Stimulated activated CD4-positive, alpha-beta T cell treated with anti-CD3 and anti-CD28 coated beads, Interleukin-1b, Interleukin-23, amount 100 ng/mL, for 24 hours (primary cell): ENCODE data around the gene CCDC28B.
A peak's percentile ranks its signal among the peaks of the same experiment; 100 is the strongest.
"Not testable (repeated sequence)": the region's sequence is repeated elsewhere in the genome, so short reads cannot be mapped to it uniquely, and the experiment has no call there.

ENCODE experiments used
- DNase-seq, 4 experiments: peaks; one replicate each; pipeline ENCODE4 v3.0.0-alpha.2; 2020; ENCODE audit warnings: low read depth in 4 of 4, low spot score in 1 of 4

CCDC28B gene

DNA sequence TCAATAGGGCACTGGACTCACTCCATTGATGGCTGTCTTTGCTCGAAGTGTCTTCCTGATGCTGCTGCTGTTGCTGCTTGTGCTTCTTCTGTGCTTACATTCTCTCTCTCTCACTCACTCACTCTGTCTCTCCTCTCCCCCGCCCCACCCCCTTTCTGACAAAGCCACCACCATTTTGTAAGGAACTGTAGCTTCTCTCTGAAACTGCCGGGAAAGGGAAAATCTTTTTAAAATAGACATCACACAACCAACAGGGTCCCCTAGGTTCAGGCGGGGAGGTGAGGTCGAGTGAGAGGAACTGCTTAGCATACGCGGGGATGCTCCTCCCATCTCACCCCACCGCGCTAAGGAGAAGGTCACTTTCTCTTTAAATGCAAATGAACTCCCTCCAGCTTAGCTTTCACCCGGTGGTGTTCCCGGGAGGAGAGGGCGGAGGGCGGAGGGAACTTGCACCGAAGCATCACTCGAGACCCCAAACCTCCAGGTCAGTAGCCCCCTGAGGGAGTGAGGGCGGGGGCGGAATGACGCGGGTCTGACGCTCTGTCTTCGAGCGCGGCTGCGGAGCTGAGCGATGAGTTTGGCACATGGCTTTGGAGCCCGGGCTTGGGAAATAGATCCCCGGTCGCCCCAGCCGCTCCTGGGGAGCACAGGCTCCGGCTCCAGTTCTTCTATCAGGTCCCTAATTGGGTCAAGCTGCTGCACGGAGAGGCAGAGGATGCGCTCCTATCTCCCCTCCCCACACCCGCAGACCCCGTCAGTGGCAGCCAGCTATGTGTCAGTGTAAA, at the start of gene CCDC28B:
Gene CCDC28B (plus strand): TSS at position 370 of the 785 bp plus-strand sequence. CDS start 1,341 bp downstream, outside the sequence.
- DNase-seq, result peak in 3 of 4 experiments; percentile 26 to 35 (median 30)

DNA sequence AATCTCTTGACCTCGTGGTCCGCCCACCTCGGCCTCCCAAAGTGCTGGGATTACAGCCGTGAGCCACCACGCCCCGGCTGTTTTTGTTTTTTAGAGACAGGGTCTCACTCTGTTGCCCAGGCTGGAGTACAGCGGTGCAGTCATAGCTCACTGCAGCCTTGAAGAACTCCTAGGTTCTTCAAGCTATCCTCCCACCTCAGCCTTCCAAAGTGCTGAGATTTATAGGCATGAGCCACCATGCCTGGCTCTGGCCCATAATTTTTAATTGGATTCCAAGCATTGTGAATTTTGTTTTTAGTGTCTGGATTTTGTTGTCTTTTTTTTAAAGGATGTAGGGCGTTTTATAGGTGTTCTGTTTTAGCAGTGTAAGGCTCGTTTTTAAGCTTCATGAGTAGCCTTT, 49.5 kb upstream of the CCDC28B start:
- DNase-seq, result no peak

DNA sequence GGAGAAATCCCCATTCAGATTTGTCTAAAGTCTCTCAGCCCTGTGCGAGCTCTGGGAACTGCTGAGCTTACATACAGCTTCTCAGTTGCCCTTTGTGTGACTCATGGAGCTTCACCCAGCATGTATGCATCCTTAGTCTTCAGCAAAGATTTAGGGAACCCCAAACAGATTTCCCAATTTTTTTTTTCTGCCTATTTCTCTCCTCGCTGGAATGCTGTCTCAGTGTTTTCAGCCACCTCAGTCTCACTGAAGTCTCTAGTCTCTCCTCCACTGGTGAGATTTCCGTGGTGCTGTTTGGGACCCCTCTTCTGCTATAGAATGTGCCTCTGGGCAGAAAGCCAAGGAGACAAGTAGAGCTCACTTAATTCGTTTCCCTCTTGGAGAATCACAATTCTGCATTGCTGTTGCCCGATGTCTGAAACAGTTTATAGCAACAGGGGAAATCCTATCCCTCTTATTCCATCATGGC, 49.0 kb upstream of the CCDC28B start:
- DNase-seq, result no peak

DNA sequence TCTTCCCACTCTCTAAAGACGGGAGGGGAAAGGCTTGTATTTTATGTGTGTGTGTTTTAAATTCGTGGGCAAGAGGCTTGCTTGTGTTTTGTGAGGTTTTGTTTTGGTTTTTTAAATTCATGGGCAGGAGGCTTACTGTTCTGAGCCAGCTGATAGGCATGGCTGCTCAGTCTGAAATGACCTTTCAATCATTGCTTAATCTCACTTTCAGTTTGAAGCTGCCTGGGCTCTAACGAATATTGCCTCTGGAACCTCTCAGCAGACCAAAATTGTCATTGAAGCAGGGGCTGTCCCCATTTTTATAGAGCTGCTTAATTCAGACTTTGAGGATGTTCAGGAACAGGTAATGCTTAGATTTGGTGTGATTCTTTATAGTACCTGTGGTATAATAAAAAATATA, 41.2 kb upstream of the CCDC28B start:
- DNase-seq, result no peak

DNA sequence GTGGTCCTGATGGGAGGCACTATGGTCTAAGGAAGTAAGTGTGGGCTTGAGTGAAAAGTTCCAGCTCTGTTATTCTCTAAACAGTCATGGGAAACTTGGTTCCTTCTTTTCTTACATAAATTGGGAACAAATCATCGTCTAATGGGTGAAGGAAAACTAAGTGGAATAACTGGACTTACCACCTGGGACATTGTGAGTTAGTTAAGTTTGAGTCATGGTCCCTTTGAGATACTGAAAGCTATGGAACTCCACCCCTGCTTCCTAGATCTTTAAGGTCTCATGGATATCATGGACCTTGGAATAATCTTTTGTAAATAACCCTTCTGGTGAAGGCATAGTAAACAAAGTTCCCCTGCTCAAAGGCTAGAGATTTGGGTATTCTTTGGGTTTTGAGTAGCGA, 37.0 kb upstream of the CCDC28B start:
- DNase-seq, result no peak

DNA sequence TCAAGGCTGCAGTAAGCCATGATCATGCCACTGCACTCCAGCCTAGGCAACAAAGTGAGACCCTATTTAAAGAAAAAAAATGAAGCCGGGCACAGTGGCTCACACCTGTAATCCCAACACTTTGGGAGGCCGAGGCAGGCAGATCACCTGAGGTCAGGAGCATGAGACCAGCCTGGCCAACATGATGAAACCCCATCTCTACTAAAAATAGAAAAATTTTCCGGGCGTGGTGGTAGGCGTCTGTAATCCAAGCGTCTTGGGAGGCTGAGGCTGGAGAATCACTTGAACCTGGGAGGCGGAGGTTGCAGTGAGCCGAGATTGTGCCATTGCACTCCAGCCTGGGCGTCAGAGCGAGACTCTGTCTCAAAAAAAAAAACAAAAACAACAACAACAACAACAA, 34.8 kb upstream of the CCDC28B start:
- not testable (repeated sequence) for DNase-seq

DNA sequence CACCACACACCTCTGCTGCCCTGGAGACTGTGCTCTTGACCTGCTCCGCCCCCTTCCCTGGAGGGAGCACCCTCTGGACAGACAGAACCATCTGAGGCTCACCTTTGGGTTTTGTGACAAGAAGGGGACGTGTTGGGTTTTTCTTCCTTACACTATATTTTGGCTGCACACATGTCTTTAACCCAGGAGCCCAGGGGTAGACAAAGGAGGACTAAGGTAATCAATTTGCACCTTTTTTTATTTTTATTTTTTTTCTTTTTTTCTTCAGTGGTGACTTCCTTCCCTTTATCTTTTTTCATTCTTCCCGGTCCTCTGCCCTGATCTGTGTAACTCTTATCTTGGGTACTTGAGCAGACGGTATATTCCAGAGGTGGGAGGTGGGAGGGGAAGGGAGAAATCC, 29.4 kb upstream of the CCDC28B start:
- no peak for DNase-seq

DNA sequence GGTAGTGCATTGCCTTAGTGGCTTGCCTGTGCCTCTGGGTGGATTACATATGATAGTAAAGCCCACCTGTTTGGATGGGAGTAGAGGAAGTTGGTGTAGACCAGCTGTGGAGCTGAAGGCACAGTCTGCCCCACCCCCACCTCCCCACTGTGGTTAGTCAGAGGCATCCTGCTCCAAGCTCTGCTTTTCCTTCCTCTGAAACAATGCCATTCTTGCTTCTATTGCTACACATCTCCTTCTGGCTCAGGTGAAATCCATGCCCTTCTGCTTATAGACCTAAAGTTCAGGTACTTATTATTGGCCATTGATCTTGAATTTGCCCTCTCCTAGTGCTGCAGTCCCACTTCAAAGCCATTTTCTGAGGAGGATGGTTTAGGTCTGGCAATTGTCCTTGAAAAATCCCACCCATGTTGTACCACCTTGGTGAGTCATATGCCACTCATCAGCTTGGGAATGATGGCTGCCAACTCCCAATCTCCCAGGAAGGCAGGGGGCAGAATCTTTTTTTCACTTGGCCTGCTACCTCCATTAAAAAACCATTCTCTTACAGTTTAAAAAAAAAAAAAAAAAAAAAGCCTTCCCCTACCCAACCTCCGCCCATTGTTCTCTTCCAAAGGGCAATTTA, 27.7 kb upstream of the CCDC28B start:
- no peak for DNase-seq

DNA sequence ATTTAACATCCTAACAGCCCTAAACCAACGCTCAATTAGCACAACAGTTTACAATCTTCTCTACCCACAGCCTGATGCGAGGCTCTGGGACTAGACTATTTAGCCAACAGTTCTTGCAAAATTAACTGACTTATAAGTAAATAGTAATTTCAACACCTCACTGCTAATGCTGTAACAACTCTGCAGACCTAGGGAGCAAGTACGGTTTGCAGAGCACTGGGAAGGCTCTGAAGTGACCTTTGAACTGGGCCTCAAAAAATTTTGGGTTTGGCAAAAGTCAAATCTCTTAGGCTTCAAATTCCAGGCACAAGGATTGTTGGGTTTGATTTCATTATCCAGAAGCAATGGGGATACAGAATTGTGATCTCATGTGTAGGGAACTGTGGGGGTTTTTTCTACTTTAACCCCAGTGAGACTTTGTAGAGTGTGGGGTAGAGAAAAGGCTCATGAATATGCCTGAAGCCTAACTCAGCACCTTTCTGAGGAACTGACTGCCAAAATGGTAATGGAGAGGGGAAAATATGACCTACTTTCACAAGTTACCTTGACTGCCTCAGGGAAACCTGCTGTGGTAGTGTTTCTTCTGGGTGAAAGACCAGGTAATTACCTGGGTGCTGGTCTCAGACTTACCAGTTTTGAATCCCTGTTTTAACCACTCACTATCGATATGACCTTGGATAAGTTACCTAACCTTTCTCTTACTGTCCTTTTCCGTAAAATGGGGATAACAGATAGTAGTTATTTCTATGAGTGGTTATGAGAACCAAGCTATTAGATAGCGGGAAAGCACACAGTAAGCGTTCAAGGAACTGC, 21.8 kb upstream of the CCDC28B start:
- DNase-seq, result no peak

DNA sequence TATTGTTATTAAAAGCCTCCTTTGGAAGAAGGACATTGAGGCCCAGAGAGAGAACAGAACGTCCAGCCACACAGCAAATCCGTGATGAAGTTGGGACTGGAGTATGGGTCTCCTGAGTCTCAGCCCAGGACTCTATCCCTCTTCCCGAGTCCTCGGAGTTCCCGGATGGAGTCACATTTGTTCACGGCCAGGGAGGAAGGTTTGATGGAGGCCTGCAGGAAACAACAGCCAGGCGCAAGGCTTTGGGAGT, 21.3 kb upstream of the CCDC28B start:
- no peak for DNase-seq

DNA sequence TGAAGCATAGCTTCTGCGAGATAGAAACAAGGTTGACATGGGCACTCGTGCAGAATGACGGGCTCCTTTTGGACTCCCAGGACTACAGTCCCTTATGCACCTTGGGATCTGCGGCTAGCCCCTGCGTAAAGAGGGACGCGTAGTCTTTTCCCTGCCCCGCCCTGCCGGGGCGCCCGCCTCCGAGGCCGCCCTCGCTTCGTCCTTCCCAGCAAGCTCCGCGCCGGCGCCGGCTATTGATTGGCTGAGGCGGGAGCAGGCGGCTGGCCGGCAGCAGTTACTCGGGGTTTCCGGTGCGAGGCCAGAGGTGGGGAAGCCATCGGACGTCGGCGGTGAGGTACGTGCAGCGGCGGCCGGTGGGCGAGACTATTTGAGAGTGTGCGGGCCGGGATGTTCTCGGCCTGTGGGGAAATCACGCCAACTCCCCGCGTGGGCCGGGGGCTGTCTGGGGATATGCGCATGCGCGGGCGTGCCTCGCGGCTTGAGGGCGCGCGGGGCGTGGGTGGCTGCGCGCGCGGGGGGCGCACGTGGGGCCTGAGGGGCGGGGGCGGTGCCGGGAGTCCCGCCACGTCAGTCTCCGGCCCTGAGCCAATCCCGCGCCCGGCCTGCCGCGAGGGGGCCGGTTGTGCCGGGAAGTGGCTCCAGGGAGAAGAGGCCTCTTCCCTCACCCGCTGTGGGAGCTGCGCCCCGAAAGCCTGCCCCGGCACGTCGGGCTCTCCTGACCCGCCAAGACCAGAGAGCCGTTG, 20.8 kb upstream of the CCDC28B start, which contains the start of gene TXLNA:
Gene TXLNA (plus strand): TSS at position 233 of the 743 bp plus-strand sequence. CDS start 671 bp downstream, outside the sequence.
- DNase-seq, result peak; percentile 72 to 89 (median 82)

DNA sequence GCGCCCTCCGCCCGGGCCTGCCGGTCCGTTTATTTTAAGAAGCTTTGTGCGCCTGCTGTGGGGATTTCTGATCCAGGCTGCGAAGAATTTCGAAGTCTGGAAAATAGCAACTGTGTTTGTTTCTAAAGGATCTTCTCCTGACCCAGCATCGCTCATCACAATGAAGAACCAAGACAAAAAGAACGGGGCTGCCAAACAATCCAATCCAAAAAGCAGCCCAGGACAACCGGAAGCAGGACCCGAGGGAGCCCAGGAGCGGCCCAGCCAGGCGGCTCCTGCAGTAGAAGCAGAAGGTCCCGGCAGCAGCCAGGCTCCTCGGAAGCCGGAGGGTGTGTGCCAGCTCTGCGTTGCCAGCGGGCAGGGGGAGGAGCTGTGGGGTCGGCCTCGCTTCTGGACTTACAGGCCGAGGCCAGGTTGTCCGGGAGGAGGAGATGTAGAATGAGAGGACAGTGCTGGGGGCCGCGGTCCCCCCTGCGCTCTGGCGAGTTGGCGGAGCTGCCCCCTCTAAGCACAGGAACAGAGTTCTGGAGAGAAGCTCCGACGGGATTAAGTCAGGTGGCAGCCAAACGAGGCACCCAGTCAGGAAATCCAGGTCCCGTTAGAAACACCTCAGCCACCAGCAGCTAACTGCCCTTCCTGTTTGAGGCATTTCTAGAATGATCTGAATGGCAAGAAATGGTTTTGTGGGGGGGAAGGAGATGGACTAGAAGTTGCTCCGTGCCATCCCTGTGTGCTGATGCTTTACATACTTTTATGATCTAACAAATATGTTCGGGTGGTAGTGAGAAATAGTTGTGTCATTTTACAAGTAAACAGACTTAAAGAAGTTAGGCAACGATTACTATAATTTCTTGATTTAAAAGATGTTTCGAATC, 20.0 kb upstream of the CCDC28B start:
- peak in 2 of 4 experiments; percentile 14 to 23 for DNase-seq

DNA sequence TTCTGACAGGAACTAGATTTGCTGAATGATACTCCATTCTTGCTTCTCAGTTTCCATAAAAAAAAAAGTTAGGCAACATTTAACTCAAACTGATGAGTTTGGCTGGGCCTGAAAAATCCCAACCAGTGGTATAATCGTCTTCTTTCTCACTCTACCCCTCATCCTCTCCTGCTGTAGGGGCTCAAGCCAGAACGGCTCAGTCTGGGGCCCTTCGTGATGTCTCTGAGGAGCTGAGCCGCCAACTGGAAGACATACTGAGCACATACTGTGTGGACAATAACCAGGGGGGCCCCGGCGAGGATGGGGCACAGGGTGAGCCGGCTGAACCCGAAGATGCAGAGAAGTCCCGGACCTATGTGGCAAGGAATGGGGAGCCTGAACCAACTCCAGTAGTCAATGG, 19.3 kb upstream of the CCDC28B start:
- DNase-seq, result no peak

DNA sequence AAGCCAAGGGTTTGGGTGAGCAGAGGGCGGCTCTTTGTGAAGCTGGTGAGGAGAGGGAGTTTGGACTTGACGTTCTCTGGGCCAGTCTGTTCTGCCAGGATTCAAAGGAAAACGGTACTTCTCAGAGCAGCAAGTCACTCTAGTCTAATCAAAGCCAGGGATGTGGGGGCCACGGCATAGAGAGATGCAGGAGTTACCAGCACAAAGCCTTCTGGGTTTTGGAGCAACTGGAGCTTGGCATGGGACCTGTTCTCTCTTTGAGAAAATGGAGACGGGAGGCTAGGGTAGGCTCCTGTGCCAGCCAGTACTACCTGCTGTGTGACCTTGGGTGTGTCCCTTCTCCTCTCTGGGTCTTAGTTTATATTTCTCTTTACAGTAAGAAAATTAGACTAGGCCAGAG, 18.8 kb upstream of the CCDC28B start:
- DNase-seq, result no peak

DNA sequence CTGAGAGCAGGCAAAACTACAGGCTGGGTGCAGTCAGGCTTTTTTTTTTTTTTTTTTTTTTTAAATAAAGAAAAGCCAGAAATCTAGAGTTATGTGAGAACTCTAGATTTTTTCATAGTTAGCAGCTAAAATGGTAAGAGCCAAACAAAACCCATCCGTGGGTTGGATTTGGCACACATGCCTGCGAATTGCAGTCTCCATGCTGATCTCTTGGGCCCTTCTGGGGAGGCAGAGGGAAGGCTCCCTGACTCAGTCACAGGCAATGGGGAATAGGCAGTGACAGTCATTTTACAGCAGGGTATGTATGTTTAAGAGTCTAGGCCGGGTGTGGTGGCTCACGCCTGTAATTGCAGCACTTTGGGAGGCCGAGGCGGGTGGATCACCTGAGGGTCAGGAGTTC, 18.3 kb upstream of the CCDC28B start:
- no peak for DNase-seq

DNA sequence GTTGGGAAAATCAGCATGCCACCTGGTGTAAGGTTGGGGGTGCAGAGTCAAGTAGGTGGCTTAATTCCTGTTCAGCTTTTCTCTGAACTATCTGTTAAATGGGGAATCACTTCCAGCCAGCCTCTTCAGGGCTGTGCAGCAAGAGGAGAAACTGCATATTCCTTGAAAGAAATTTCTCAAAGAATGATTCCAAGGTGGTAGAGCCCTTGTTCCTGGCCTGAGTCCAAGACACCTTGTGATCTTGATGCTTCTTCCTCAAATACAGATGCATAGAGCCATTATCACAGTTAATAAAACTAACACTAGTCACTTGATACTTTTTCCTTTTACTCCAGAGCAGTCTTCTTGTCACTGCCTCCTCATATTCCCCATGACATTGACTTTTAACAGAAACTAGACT, 15.7 kb upstream of the CCDC28B start:
- DNase-seq, result no peak

DNA sequence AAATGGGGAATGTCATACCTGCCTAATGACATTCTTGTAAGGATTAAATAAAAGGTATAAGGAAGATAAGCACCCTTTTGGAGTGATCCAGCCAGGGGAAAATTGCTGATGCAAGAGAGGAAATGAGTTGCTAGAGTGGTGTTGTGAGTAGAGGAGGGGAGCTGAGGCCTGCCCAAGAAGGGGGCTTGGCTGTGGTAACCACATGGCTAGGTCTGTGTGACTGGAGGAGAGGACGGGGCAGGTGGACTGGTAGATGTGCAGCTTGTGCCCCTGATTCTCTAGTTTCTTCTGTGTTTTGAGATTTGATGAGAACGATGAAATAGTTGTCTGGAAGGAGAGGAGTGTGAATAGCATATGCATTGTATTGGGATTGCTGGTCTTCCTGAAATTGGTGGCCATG, 14.3 kb upstream of the CCDC28B start:
- no peak for DNase-seq

DNA sequence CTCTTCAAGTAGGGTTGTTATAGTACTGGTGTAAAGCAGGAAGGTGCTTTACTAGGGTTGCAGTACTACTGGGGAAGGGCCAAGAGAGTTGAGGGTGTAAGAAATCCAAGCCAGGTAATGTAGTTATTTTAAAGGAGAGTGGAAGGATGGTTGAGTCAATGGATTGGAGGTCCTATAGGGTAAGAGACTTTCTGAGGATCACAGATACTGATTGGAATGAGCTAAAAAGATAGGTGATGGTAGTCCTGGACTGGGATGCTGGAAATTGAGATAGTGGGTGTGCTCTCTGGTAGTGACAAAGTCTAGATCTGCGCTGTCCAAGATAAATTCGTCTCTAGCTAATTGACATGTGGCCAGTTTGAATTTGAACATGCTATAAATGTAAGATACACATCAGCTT, 13.9 kb upstream of the CCDC28B start:
- no peak for DNase-seq

DNA sequence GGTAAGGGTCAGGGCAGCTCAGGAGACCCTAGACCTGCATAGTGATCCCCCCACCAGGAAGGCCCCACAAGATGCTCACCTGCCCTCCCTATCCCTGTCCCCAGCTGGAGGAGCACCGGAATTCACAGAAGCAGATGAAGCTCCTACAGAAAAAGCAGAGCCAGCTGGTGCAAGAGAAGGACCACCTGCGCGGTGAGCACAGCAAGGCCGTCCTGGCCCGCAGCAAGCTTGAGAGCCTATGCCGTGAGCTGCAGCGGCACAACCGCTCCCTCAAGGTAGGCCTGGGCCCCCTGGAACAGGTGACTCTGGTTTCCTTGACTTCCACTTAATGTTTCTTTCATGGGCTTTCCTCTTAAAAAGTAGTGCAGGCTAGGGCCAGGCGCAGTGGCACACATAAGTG, 12.5 kb upstream of the CCDC28B start:
- no peak for DNase-seq

DNA sequence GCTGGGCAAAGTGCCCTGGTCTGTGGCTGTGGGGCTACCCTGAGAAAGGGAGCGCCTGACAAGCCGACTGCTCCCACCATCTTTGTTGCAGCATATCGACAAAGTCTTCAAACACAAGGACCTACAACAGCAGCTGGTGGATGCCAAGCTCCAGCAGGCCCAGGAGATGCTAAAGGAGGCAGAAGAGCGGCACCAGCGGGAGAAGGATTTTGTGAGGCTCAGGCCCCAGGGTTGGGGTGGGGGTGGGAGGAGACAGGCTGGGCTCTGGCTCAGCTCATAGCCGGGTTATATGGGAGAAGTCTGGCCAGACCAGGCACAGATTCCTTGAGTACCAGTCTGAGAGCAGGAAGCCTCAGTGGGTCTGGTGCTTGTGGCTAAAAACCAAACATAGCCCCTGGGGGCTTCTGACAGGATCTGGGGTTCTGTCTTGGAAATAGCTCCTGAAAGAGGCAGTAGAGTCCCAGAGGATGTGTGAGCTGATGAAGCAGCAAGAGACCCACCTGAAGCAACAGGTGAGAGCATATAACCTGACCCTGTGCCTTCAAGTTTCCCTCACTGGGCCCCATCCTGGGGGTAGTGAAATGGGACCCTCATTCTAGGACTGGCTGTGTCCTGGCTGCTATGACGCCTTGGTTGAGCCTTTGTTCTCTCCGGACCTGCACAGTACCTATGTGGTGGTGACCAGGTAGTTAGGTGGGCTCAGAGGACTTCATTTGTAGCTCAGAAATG, 8.0 kb upstream of the CCDC28B start:
- DNase-seq, result no peak
